AG04449 (cell line): ENCODE measurements around the gene YY1.
"Not testable (repeated sequence)": the region's sequence is repeated elsewhere in the genome, so short reads cannot be mapped to it uniquely, and the experiment has no call there.

Experiments used
- CTCF ChIA-PET: fragments of 350-600 bp; formaldehyde crosslinking; extraction: SDS; loops from one replicate; lab custom pipeline; 2021; ENCODE audit warnings: antibody characterized with exemption; lab: Yijun Ruan, JAX
- POLR2A ChIA-PET: fragments of 400-600, 350-600 bp; formaldehyde crosslinking; extraction: SDS; loops from one replicate; lab custom pipeline; 2020; ENCODE audit warnings: antibody characterized with exemption, inconsistent platforms; lab: Yijun Ruan, JAX
- DNase-seq: peaks from one replicate; pipeline ENCODE4 v3.0.0-alpha.2; 2010; ENCODE audit warnings: low read depth, low spot score
- H3K4me3 ChIP-seq: 2 replicates; pipeline ENCODE4 v1.5.1; 2011; ENCODE audit warnings: low read depth, mild to moderate bottlenecking, control low read depth, low read length
- TF ChIP-seq, protein P1 (sequence below): IDR thresholded peaks from one replicate; pipeline ENCODE4 v1.5.1; 2011; ENCODE audit warnings: mild to moderate bottlenecking, moderate library complexity, low read length, control low read depth, inconsistent platforms; ENCODE audit not compliant: insufficient read depth; ENCODE audit errors: missing control alignments

YY1 gene

DNA sequence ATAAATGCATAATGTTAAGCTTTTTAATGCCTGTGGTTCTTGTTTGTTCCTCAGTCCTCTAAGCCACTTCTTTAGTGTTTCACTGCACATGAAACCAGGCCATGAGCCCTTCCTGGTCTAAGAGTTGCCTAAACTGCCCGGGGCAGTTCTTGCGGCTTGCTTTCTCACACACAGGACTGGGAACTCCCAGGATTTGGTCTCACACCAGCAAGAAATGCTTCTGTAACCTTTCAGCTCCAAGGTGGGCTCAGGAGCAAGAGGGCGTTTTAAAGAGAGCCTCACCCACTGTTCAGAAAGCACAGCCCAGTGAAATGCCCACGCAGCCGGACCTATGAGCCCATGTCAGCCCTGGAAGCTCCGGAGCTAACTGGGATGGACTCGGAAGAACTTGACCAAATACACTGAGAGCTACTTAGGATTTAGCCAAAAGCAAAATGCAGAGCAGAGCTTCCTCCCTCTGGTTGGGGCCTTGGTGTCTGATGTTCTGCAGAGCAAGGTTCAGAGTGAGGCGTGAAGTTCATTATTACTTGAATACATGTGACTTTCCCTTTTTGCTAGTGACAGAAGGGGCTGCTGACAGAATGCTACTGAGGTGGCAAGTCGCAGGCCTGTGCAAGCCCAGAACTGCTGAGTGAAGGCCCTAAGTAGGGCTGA is 43.9 kb downstream of the YY1 start:
- POLR2A ChIA-PET = no interaction called here

DNA sequence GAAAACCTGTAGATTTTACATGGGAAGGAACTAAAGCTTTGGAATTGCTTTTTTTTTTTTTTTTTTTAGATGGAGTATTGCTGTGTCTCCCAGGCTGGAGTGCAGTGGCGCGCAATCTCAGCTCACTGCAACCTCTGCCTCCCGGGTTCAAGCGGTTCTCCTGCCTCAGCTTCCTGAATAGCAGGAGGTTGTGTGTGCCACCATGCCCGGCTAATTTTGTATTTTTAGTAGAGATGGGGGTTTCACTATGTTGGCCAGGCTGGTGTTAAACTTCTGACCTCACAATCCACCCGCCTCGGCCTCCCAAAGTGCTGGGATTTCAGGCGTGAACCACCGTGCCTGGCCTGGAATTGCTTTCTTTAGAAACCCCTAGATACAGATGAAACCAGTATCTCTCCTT is 44.5 kb downstream of the YY1 start:
- DNase-seq, POLR2A ChIA-PET, H3K4me3 ChIP-seq: not testable (repeated sequence)
- CTCF ChIA-PET = interaction anchor here (1.1 to 8.5 kb wide), 6 partner anchors 10 to 42 kb away, joined by 3 to 141 read pairs (median 32); no protein-coding TSS in a partner anchor

More for the DNA sequence above, 43.9 kb downstream of the YY1 start:
- no peak for DNase-seq
- TF ChIP-seq, protein P1, sequence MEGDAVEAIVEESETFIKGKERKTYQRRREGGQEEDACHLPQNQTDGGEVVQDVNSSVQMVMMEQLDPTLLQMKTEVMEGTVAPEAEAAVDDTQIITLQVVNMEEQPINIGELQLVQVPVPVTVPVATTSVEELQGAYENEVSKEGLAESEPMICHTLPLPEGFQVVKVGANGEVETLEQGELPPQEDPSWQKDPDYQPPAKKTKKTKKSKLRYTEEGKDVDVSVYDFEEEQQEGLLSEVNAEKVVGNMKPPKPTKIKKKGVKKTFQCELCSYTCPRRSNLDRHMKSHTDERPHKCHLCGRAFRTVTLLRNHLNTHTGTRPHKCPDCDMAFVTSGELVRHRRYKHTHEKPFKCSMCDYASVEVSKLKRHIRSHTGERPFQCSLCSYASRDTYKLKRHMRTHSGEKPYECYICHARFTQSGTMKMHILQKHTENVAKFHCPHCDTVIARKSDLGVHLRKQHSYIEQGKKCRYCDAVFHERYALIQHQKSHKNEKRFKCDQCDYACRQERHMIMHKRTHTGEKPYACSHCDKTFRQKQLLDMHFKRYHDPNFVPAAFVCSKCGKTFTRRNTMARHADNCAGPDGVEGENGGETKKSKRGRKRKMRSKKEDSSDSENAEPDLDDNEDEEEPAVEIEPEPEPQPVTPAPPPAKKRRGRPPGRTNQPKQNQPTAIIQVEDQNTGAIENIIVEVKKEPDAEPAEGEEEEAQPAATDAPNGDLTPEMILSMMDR = no peak
- CTCF ChIA-PET = interaction anchor here (1.1 to 8.5 kb wide), 6 partner anchors 10 to 41 kb away, joined by 3 to 141 read pairs (median 32); no protein-coding TSS in a partner anchor
- H3K4me3 ChIP-seq = no peak overlapping the region

DNA sequence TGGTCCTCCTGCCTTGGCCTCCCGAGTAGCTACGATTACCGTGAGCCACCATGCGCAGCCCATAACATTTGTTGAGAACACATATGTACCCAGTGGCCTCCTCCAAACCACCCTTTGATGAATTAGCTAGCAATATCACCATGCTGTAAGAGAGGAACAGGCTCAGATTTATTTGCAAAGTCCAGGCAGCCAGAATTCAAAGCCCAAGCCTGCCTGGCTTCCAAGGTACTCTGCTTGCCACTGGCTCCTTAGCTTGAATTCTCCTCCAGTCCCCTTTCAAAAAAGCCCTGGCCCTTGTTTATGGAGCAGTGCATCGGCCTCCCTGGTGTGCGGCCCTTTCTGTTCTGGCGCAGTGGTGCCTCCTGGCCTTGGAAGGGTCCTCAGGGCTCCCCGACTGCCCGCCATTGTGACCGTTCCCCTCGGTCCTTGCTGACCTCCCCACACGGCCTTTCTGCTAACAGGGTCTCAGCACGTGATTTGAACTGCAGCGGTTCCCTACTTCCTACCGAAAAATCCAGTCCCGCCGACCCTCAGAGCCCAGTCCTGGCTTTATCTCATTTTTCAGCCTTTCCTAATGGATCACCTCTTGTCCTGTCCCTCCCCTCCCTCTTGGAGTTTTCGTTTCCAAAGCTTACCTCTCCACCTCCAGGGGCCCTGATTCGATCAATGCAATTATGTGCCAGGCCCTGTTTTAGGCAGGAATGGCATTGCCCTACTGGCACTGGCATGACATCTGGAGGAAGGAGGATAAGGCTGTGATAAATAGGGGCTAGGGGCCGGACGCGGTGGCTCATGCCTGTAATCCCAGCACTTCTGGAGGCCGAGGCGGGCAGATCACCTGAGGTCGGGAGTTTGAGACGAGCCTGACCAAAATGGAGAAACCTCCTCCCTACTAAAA is 45.3 kb downstream of the YY1 start:
- H3K4me3 ChIP-seq = no peak overlapping the region
- ChIA-PET CTCF (interaction anchor here (1.2 to 8.5 kb wide), 8 partner anchors 11 to 63 kb away, joined by 3 to 141 read pairs (median 23); no protein-coding TSS in a partner anchor), POLR2A (no interaction called here)
- TF ChIP-seq, protein P1 = no peak
- no peak for DNase-seq

DNA sequence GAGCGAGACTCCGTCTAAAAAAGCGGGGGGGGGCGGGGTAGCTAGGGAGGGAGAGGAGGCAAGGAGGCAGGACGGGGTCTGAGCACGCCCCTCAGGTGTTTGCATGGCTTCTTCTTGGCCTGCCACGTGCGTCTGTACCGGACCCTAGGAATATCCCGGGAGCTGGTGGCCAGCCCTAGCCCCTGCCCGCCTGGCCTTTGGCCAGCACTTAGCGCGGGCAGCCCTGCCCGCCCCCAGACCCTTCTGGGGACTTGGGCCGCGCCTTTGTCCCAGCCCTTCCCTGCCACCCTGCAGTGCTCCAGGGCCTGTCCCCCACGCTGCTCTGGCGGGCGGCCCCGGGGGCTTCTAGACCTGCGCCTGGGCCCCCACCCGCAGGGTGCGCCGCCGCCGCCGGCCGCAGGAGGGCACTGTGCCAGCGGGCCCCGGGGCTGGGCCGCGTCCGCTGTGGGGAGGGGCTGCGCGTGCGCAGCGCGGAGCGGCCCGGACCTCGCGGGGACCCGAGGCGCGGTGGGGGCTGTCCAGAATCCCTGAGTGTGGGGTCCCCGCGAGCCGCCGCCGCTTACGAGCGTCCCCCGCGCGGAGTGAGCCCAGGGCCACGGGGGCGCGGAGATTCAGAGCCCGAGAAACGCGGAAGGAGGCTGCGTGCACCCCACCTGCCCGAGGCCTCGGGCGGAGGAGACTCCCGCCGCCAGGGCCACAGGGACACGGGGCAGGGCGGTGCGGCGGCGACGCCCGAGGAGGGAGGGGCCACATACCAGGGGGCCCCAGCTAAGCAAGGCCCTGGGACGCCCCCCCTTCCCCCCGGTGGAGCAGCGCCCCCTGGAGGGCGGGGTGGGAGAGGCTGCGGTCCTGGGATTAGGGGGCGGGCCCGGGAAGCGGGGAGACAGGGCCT is 46.3 kb downstream of the YY1 start:
- peak overlapping the region; percentile 70 for H3K4me3 ChIP-seq
- ChIA-PET POLR2A (interaction anchor here (0.6 to 1.1 kb wide), 2 partner anchors 90 to 214 kb away, joined by 3 to 5 read pairs; a partner anchor contains a TSS), CTCF (interaction anchor here (0.8 to 8.5 kb wide), 20 partner anchors 8 to 302 kb away, joined by 3 to 141 read pairs (median 5); a partner anchor contains a TSS)
- TF ChIP-seq, protein P1 = peak; percentile 95
- no peak for DNase-seq

DNA sequence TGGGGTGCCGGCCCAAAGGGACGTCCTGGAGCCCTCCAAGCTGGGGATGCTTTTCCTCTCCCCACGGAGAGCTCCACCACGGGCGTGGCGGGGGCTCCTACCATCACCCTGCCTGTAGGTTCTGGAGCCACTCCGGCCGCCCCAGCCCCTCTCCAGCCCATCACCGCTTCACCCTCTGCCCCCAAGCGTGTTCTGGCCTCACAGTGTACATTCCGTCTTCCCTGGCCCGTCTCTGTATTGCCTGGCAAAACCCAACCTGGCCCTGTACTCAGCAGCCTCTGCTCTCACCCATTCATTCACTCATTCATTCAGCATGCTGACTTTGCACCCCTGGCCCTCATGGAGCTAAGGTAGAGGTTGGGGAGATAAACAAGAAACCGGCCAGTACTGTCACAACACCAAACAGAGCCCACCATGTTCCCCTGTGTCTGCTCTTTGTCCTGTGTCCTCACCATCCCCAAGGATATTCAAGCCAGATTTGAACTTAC is 47.0 kb downstream of the YY1 start:
- no peak for DNase-seq
- CTCF ChIA-PET = interaction anchor here (0.8 to 8.5 kb wide), 18 partner anchors 8 to 303 kb away, joined by 3 to 141 read pairs (median 6); a partner anchor contains a TSS
- peak overlapping the region; percentile 70 for H3K4me3 ChIP-seq
- POLR2A ChIA-PET = interaction anchor here (1.1 kb wide), 1 partner anchor 89 kb away, joined by 5 read pairs; a partner anchor contains a TSS
- TF ChIP-seq, protein P1 = no peak
